ENCODE measurements around the gene ENG.

Gene ENG

DNA sequence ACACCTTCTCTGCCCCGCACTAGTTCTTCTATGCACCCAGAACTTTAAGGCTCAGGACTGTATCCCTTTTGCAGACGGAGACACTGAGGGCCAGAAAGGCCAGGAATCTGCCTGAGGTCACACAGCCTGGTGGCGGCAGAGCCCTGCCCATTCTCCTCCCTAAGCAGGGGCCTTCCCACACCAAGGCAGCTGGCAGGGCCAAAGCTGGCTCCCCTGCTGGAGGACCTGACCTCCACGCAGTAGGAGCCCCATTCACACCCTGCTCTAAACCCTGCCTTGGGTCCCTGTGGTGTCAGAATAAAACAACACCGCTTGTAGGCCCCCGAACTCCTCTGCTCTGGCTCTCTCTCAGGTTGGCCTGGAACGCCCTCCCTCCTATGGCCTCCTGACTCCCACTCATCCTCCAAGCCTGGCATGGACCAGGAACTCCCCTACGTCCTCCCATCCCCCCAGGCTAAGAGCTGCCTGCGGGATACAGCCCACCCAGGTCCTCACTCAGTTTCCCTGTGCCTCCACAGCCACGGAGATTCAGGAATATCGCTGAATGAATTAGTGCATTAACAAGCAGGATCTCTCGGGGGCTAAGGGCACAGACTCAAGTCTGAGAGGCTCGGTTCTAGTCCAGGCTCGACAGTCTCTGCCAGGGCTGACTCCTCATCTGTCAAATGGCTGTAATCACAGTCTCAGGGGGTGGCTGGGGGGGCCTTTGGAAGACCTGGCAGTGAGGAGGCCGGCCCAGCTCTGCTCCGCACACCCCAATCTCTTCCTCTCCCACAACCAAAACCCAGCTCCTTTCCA is 42.1 kb upstream of the ENG start:
- TF ChIP-seq ZNF791 (tag by site-specific recombination; IDR thresholded peaks at IDR 0.05) (no peak), ZNF768 (tag by site-specific recombination; IDR thresholded peaks at IDR 0.05) (no peak), OSR2 (tag by site-specific recombination; IDR thresholded peaks at IDR 0.05) (no peak), ZNF571 (tag by site-specific recombination; IDR thresholded peaks at IDR 0.05) (no peak), ZNF548 (tag by site-specific recombination; IDR thresholded peaks at IDR 0.05) (no peak), ZNF37A (tag by site-specific recombination; IDR thresholded peaks at IDR 0.05) (no peak)
- ChIA-PET POLR2A (interaction anchor here (1.0 to 1.4 kb wide), 6 partner anchors 9 to 445 kb away, joined by 3 to 7 read pairs (median 4); partner anchors contain the start of genes LRSAM1 and RPL12), CTCF (interaction anchor here (0.6 to 1.3 kb wide), 2 partner anchors 25 to 70 kb away, joined by 5 read pairs; no protein-coding TSS in a partner anchor)
- H3K4me1 ChIP-seq (ENCODE audit: control insufficient read depth, insufficient read depth, low read length) = no peaks in the 10 kb centered on the region
- no peak overlapping the region for H3K4me3 ChIP-seq (ENCODE audit: low read depth, low read length)
- H3K27ac ChIP-seq (ENCODE audit: extremely low read depth, low read depth, low read length) = no peak overlapping the region
- H3K36me3 ChIP-seq (ENCODE audit: control insufficient read depth in 2 of 2, insufficient read depth in 1 of 2, low read length in 2 of 2) = peaks cover 0 to 49% of the 10 kb centered on the region in 2 experiments; a peak in 1 of 3 replicates
- H3K9me3 ChIP-seq (ENCODE audit: control insufficient read depth, insufficient read depth, low read depth, low read length) = no peaks in the 10 kb centered on the region

DNA sequence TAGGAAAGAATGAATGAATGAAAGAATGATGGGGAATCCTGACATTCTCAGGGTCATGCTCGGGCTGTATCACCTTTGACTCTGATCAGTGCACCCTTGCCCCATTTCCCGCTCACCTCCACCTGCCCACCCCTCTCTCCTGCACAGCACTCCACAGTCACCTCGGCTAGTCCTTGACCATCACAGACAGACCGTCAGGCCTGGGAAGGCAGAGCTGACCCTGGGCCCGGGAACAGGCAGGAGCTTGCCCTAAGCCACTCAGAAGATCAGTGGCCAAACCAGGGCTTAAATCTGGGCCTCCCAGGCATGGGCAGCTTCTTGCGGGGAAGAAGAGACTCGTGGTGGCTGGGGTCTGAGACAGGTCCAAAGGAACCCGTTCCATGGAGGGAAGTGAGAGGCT is 41.4 kb upstream of the ENG start:
- TF ChIP-seq ZNF202 (tag by site-specific recombination; IDR thresholded peaks at IDR 0.05; ENCODE audit: borderline replicate concordance) = no peak
- POLR2A ChIA-PET = no interaction called here
- Histone ChIP-seq H3K4me3 (ENCODE audit: low read depth, low read length) (no peak overlapping the region), H3K27ac (ENCODE audit: extremely low read depth, low read depth, low read length) (no peak overlapping the region), H3K9me3 (ENCODE audit: control insufficient read depth, insufficient read depth, low read depth, low read length) (no peaks in the 10 kb centered on the region), H3K4me1 (ENCODE audit: control insufficient read depth, insufficient read depth, low read length) (no peaks in the 10 kb centered on the region), H3K36me3 (ENCODE audit: control insufficient read depth in 2 of 2, insufficient read depth in 1 of 2, low read length in 2 of 2) (peaks cover 3 to 55% of the 10 kb centered on the region in 2 experiments; a peak in 2 of 3 replicates)
- CTCF ChIA-PET = interaction anchor here (1.2 to 1.7 kb wide), 4 partner anchors 17 to 26 kb away, joined by 3 to 5 read pairs (median 4); no protein-coding TSS in a partner anchor

DNA sequence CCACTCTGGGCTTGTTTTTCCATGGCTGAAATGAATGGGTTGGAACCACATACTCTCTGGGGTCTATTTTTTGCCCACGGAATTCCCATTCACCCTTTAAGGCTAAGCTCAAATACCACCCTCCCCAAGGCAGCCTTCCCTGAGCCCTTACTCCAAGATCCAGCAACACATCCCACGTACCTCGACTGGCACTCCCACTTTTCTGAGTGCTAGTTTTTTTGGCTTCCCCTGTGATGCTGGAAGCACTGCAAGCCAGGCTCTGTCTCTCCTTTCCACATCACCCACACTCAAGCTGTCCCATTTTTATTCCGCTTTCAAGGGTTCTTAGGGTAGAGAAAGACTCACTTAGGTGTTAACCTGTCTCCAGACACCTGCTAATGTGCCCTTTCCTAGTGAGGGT is 38.9 kb upstream of the ENG start:
- Histone ChIP-seq H3K27ac (ENCODE audit: extremely low read depth, low read depth, low read length) (no peak overlapping the region), H3K4me3 (ENCODE audit: low read depth, low read length) (no peak overlapping the region), H3K9me3 (ENCODE audit: control insufficient read depth, insufficient read depth, low read depth, low read length) (no peaks in the 10 kb centered on the region), H3K4me1 (ENCODE audit: control insufficient read depth, insufficient read depth, low read length) (no peaks in the 10 kb centered on the region), H3K36me3 (ENCODE audit: control insufficient read depth in 2 of 2, insufficient read depth in 1 of 2, low read length in 2 of 2) (peaks cover 3 to 71% of the 10 kb centered on the region in 2 experiments; a peak in 2 of 3 replicates)
- CTCF ChIA-PET = interaction anchor here (1.6 kb wide), 1 partner anchor 24 kb away, joined by 10 read pairs; no protein-coding TSS in a partner anchor
- POLR2A ChIA-PET = interaction anchor here (0.7 kb wide), 1 partner anchor 11 kb away, joined by 3 read pairs; no protein-coding TSS in a partner anchor
- TF ChIP-seq HOXA7 (CRISPR knock-in tag; IDR thresholded peaks at IDR 0.05; ENCODE audit: borderline replicate concordance) (no peak), ZNF391 (tag by site-specific recombination; IDR thresholded peaks at IDR 0.05; ENCODE audit: borderline replicate concordance, low read depth) (no peak), ZNF114 (tag by site-specific recombination; IDR thresholded peaks at IDR 0.05) (no peak), ZNF140 (tag by site-specific recombination; IDR thresholded peaks at IDR 0.05) (no peak), ZNF175 (tag by site-specific recombination; IDR thresholded peaks at IDR 0.05) (no peak), ZNF394 (tag by site-specific recombination; IDR thresholded peaks at IDR 0.05; ENCODE audit: borderline replicate concordance) (no peak), ZSCAN30 (tag by site-specific recombination; IDR thresholded peaks at IDR 0.05) (no peak), ZNF121 (tag by site-specific recombination; IDR thresholded peaks at IDR 0.05) (no peak)
- TF ChIP-seq, protein P1, sequence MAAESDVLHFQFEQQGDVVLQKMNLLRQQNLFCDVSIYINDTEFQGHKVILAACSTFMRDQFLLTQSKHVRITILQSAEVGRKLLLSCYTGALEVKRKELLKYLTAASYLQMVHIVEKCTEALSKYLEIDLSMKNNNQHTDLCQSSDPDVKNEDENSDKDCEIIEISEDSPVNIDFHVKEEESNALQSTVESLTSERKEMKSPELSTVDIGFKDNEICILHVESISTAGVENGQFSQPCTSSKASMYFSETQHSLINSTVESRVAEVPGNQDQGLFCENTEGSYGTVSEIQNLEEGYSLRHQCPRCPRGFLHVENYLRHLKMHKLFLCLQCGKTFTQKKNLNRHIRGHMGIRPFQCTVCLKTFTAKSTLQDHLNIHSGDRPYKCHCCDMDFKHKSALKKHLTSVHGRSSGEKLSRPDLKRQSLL (tag by site-specific recombination; IDR thresholded peaks at IDR 0.05) = no peak
- TF ChIP-seq, protein P2, sequence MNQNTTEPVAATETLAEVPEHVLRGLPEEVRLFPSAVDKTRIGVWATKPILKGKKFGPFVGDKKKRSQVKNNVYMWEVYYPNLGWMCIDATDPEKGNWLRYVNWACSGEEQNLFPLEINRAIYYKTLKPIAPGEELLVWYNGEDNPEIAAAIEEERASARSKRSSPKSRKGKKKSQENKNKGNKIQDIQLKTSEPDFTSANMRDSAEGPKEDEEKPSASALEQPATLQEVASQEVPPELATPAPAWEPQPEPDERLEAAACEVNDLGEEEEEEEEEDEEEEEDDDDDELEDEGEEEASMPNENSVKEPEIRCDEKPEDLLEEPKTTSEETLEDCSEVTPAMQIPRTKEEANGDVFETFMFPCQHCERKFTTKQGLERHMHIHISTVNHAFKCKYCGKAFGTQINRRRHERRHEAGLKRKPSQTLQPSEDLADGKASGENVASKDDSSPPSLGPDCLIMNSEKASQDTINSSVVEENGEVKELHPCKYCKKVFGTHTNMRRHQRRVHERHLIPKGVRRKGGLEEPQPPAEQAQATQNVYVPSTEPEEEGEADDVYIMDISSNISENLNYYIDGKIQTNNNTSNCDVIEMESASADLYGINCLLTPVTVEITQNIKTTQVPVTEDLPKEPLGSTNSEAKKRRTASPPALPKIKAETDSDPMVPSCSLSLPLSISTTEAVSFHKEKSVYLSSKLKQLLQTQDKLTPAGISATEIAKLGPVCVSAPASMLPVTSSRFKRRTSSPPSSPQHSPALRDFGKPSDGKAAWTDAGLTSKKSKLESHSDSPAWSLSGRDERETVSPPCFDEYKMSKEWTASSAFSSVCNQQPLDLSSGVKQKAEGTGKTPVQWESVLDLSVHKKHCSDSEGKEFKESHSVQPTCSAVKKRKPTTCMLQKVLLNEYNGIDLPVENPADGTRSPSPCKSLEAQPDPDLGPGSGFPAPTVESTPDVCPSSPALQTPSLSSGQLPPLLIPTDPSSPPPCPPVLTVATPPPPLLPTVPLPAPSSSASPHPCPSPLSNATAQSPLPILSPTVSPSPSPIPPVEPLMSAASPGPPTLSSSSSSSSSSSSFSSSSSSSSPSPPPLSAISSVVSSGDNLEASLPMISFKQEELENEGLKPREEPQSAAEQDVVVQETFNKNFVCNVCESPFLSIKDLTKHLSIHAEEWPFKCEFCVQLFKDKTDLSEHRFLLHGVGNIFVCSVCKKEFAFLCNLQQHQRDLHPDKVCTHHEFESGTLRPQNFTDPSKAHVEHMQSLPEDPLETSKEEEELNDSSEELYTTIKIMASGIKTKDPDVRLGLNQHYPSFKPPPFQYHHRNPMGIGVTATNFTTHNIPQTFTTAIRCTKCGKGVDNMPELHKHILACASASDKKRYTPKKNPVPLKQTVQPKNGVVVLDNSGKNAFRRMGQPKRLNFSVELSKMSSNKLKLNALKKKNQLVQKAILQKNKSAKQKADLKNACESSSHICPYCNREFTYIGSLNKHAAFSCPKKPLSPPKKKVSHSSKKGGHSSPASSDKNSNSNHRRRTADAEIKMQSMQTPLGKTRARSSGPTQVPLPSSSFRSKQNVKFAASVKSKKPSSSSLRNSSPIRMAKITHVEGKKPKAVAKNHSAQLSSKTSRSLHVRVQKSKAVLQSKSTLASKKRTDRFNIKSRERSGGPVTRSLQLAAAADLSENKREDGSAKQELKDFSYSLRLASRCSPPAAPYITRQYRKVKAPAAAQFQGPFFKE (tag by site-specific recombination; IDR thresholded peaks at IDR 0.05; ENCODE audit: borderline replicate concordance) = no peak
- TF ChIP-seq, protein P3, sequence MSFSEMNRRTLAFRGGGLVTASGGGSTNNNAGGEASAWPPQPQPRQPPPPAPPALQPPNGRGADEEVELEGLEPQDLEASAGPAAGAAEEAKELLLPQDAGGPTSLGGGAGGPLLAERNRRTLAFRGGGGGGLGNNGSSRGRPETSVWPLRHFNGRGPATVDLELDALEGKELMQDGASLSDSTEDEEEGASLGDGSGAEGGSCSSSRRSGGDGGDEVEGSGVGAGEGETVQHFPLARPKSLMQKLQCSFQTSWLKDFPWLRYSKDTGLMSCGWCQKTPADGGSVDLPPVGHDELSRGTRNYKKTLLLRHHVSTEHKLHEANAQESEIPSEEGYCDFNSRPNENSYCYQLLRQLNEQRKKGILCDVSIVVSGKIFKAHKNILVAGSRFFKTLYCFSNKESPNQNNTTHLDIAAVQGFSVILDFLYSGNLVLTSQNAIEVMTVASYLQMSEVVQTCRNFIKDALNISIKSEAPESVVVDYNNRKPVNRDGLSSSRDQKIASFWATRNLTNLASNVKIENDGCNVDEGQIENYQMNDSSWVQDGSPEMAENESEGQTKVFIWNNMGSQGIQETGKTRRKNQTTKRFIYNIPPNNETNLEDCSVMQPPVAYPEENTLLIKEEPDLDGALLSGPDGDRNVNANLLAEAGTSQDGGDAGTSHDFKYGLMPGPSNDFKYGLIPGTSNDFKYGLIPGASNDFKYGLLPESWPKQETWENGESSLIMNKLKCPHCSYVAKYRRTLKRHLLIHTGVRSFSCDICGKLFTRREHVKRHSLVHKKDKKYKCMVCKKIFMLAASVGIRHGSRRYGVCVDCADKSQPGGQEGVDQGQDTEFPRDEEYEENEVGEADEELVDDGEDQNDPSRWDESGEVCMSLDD (tag by site-specific recombination; IDR thresholded peaks at IDR 0.05) = no peak
- TF ChIP-seq, protein P4, sequence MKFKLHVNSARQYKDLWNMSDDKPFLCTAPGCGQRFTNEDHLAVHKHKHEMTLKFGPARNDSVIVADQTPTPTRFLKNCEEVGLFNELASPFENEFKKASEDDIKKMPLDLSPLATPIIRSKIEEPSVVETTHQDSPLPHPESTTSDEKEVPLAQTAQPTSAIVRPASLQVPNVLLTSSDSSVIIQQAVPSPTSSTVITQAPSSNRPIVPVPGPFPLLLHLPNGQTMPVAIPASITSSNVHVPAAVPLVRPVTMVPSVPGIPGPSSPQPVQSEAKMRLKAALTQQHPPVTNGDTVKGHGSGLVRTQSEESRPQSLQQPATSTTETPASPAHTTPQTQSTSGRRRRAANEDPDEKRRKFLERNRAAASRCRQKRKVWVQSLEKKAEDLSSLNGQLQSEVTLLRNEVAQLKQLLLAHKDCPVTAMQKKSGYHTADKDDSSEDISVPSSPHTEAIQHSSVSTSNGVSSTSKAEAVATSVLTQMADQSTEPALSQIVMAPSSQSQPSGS (tag by site-specific recombination; IDR thresholded peaks at IDR 0.05; ENCODE audit: low read depth) = no peak

All from HEK293 (cell line).